ENCODE results near the gene C10orf53. TPM values are rescaled to one million over a fixed set of nuclear protein-coding genes. Genes with fewer than 3 reads are reported as not detected.

C10orf53 gene
- total RNA-seq, 3 donors from 2014 or later, result not detected

DNA sequence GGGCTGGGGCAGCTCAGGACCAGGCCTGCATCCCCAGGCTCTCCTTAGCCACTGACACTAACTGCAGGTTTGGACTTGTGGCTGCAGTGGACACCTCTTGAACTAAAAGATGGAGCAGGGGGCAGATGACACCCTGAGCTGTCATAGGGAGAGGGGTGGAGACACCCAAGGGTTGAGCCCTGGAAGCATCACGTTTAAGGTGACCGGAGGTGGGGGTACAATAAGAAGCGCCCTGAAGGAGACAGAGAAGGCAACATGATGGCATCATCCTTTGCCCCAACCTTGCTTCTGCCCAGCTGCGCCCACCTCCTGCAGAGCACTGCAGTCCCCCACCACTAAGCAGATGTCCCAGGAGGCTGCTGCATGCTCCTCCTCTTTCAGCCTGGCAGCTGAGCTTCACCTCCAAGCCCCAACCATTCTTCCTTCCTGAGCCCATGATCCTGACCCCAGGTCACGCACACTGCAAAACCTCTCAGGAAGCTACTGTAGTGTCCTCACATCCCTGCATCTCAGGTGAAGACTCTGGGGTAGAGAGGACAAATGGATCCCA, 57.2 kb downstream of the C10orf53 start:
- Histone ChIP-seq H3K9me3 (no peaks in the 10 kb centered on the region), H3K4me1 (no peaks in the 10 kb centered on the region), H3K27me3 (no peaks in the 10 kb centered on the region), H3K27ac (no peak overlapping the region), H3K36me3 (no peaks in the 10 kb centered on the region), H3K4me3 (no peak overlapping the region)
- TF ChIP-seq POLR2A (IDR thresholded peaks at IDR 0.05), result no peak
- TF ChIP-seq CTCF (IDR thresholded peaks at IDR 0.05), result no peak
- no peak for TF ChIP-seq POLR2AphosphoS5 (IDR thresholded peaks at IDR 0.05)
- intact Hi-C loops (cut with DNase I; ENCODE audit: low total_unique reads), result loop anchor here (2.0 kb wide), 1 partner anchor 34 kb away; no protein-coding TSS in a partner anchor
- DNase-seq (ENCODE audit: low spot score in 2 of 2), result peak in 1 of 2 donors; percentile 8

DNA sequence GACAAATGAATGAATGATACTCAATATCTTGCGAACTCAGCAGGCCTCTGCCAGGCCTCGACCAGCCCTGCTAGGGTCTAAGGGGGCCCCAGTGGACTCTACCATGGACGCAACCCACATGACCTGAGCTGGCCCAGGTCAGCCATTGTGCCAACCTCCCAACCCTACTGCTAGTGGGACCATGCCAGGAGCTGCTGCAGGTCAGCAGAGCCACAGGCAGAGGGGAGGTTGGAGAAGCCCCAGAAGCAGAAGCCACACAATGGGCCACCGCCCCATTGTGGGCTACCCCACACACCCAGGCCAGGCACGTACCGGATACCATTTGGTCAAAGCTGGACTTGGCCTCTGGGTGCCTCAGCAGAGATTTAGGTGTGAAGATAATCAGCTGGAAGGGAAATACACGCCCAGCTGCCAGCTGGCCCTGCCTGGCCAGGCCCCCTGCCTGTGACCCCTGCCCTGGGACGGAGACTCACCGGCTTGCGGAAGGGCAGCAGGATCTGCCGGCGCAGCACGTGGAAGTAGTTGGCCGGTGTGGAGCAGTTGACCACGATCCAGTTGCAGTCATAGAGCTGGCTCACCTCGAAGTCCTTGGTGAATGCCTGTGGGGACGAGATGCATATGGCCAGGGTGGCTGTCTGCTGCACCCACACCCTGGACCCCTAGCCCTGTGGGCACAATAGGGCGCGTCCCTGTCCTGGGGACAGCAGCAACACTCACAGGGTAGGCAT, 58.2 kb downstream of the C10orf53 start:
- TF ChIP-seq POLR2AphosphoS5 (IDR thresholded peaks at IDR 0.05), result no peak
- no peak for TF ChIP-seq CTCF (IDR thresholded peaks at IDR 0.05)
- no peak for TF ChIP-seq POLR2A (IDR thresholded peaks at IDR 0.05)
- Histone ChIP-seq H3K27ac (no peak overlapping the region), H3K27me3 (no peaks in the 10 kb centered on the region), H3K4me1 (no peaks in the 10 kb centered on the region), H3K9me3 (no peaks in the 10 kb centered on the region), H3K36me3 (no peaks in the 10 kb centered on the region), H3K4me3 (no peak overlapping the region)
- intact Hi-C loops (cut with DNase I; ENCODE audit: low total_unique reads), result loop anchor here (2.0 kb wide), 1 partner anchor 33 kb away; no protein-coding TSS in a partner anchor
- DNase-seq (ENCODE audit: low spot score in 2 of 2), result peak in 1 of 2 donors; percentile 9

DNA sequence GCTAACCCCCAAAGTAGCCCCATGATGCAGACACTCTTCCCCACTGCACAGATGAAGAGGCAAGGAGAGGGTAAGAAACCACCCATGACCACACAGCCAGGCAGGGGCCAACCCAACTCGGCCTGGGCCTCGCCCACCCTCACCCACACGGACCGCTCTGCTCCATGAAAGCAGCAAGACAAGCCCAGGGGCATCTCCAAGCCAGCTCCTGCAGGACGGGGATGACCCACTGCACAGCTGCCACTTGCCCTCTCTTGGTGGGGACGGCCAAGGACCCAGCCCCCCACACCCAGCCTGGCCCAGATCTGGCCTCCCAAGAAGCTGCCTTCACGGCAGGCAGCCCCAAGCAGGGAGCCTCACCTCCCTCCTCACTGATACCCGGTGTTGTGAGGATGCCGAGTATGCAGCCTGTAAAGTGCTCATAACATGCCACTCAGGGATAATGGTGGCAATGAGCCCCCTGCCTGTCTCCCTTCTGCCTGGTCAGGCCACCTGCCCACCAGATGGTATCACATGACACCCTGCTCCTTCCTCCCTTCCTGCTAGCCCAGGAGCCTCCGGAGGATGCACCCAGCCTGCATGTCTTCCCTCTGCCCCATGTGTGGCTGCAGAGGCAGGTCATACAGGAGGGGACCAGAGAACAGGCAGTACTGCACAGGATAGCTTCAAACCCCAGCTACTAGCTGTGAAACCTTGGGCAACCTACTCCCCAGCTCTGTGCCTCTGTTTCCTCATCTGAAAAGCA, 59.3 kb downstream of the C10orf53 start:
- Histone ChIP-seq H3K9me3 (no peaks in the 10 kb centered on the region), H3K4me3 (no peak overlapping the region), H3K4me1 (no peaks in the 10 kb centered on the region), H3K27ac (no peak overlapping the region), H3K36me3 (no peaks in the 10 kb centered on the region), H3K27me3 (no peaks in the 10 kb centered on the region)
- TF ChIP-seq POLR2A (IDR thresholded peaks at IDR 0.05) (no peak), POLR2AphosphoS5 (IDR thresholded peaks at IDR 0.05) (no peak), CTCF (IDR thresholded peaks at IDR 0.05) (no peak)
- intact Hi-C loops (cut with DNase I; ENCODE audit: low total_unique reads), result no loop called here
- peak in 1 of 2 donors; percentile 12 for DNase-seq (ENCODE audit: low spot score in 2 of 2)

DNA sequence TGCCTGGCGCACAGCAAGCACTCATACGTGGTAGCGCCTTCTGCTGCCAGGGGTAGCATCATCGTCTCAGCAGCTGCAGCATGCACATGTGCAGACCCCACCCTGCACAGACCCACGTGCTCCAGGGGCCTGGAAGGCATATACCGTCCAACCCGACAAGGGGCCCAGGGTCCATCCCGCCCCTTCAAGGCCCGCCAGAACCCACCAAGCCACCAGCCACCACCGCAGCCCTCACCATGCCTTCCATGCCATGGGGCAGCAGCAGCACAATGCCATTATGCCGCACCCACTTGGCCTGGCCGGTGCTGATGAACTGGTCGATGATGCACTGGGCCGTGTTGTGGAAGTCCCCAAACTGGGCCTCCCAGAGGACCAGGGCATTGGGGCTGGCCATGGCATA, 60.0 kb downstream of the C10orf53 start:
- Histone ChIP-seq H3K36me3 (no peaks in the 10 kb centered on the region), H3K27ac (no peak overlapping the region), H3K4me3 (no peak overlapping the region), H3K27me3 (no peaks in the 10 kb centered on the region), H3K4me1 (no peaks in the 10 kb centered on the region), H3K9me3 (no peaks in the 10 kb centered on the region)
- TF ChIP-seq POLR2AphosphoS5 (IDR thresholded peaks at IDR 0.05), result no peak
- no peak for TF ChIP-seq CTCF (IDR thresholded peaks at IDR 0.05)
- intact Hi-C loops (cut with DNase I; ENCODE audit: low total_unique reads), result no loop called here
- DNase-seq (ENCODE audit: low spot score in 2 of 2), result peak in 1 of 2 donors; percentile 8
